Gastroesophageal sphincter (tissue), 4 donors: ENCODE measurements around the gene GNAI3. TPM values are rescaled to one million over a fixed set of nuclear protein-coding genes. Genes with fewer than 3 reads are reported as not detected.

Source experiments
- ATAC-seq: fragments of 150-250 bp; one replicate; pipeline ENCODE4 v1.9.1; 2016; ENCODE audit warnings: mild to moderate bottlenecking, moderate library complexity
- H3K27ac ChIP-seq, 4 donors: fragments of 200-600 bp; sonication (generic) in 3 of 4; 1 replicate in 3 of 4; 2 replicates in 1 of 4; pipeline ENCODE4 v1.5.1; 2016 to 2019
- H3K27me3 ChIP-seq: fragments of 200-600 bp; sonication (generic); one replicate; pipeline ENCODE4 v1.5.1; 2019
- H3K36me3 ChIP-seq, 2 donors: fragments of 200-600 bp; sonication (generic); one replicate each; pipeline ENCODE4 v1.5.1; 2019; ENCODE audit warnings: control low read depth in 1 of 2
- H3K4me1 ChIP-seq, 3 donors: fragments of 200-600 bp; sonication (generic); 1 replicate in 2 of 3; 2 replicates in 1 of 3; pipeline ENCODE4 v1.5.1; 2016 to 2019; ENCODE audit warnings: control low read depth in 2 of 3
- H3K4me3 ChIP-seq, 2 donors: fragments of 200-600 bp; sonication (generic); one replicate each; pipeline ENCODE4 v1.5.1; 2019; ENCODE audit warnings: mild to moderate bottlenecking in 1 of 2, moderate library complexity in 1 of 2
- H3K9me3 ChIP-seq, 3 donors: fragments of 200-600 bp; sonication (generic); one replicate each; pipeline ENCODE4 v1.5.1; 2017 to 2019; ENCODE audit warnings: control low read depth in 2 of 3
- EP300 ChIP-seq: sonication (generic); formaldehyde crosslinking; IDR thresholded peaks from one replicate; pipeline ENCODE4 v1.6.1; 2017; ENCODE audit warnings: antibody characterized with exemption, mild to moderate bottlenecking
- POLR2A ChIP-seq, 2 donors: fragments of 450-650 bp; IDR thresholded peaks; one replicate each; pipeline ENCODE4 v1.6.1; 2017; ENCODE audit warnings: antibody characterized with exemption in 2 of 2, mild to moderate bottlenecking in 2 of 2, moderate library complexity in 1 of 2
- POLR2AphosphoS5 ChIP-seq: sonication (generic); formaldehyde crosslinking; IDR thresholded peaks from one replicate; pipeline ENCODE4 v1.6.1; 2017; ENCODE audit warnings: antibody characterized with exemption
- WGBS, 2 donors: methylation state at CpG; one replicate each; pipeline ENCODE4 v1.1.5; 2018; ENCODE audit warnings: low coverage in 1 of 2; 5-methylcytosine and 5-hydroxymethylcytosine counted together
- total RNA-seq, 4 donors: library from RNA; depleted of rRNA; stranded (reverse); fragments of >200 nt; gene quantifications; one replicate each; pipeline ENCODE4 v1.1.0, GENCODE V29; 2016
- TF ChIP-seq, protein P1 (sequence below), 4 experiments: fragments of 200-600 bp in 2 of 4; fragments of 450-650 bp in 2 of 4; sonication (generic) in 1 of 4; IDR thresholded peaks; one replicate each; pipeline ENCODE4 v1.5.1; 2017 to 2019; ENCODE audit warnings: antibody characterized with exemption in 4 of 4, mild to moderate bottlenecking in 2 of 4, moderate library complexity in 2 of 4

GNAI3 gene
- total RNA-seq, 4 donors from 2014 or later = 6.6 to 9.4 (median 8.0) TPM

DNA sequence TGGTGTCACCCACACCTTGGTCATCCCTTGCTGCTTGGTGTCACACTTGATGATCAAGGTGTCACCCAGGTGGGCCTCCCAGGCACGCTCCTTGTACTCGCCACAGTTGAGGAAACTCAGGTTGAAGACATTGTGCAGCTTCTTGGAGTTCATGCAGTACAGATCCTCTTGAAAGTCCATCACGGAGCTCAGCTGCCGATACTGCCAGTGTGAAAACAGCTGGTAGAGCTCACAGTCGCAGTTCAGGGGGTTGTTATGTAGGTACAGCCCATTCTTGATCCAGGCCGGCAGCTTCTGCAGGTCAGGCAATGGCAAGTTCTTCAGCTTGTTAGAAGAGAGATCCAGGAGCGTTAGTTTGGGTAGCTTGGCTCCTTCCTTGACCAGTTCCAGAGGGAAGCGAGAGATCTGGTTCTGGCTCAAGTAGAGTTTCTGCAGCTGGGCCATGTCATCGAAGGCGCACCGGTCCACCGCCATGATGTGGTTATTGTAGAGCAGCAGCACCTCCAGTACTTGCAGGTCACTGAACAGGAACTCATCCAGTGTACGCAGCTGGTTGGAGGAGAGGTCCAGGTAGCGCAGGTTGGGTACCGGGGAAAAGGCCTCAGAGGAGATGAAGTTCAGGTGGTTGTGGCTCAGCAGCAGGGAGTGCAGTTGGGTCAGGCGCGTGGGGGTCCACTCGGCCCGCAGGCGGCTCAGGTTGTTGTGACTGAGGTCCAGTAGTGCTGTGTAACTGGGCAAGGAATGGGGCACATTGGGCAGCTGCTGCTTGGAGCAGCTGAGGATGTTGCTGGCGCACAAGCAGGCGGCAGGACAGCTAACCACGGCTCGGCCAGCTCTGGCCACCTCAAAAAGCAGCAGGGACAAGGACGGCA lies 40.2 kb upstream of the GNAI3 start:
- Histone ChIP-seq H3K4me3 (peak overlapping the region in 1 of 2 donors; percentile 68), H3K4me1 (peaks cover 0 to 33% (median 6%) of the 10 kb centered on the region in 3 donors), H3K27ac (peak overlapping the region in 2 of 4 donors; percentile 68 to 84), H3K9me3 (no peaks in the 10 kb centered on the region), H3K36me3 (peaks cover 0 to 11% of the 10 kb centered on the region in 2 donors), H3K27me3 (no peaks in the 10 kb centered on the region)
- ATAC-seq = no peak
- WGBS, 2 donors = 84% methylated on average over 6 of the region's 25 CpGs; no CpG with 5 or more reads in 1 of the 2 donors
- TF ChIP-seq POLR2AphosphoS5 (no peak), POLR2A (IDR thresholded peaks at IDR 0.05) (no peak), EP300 (no peak)
- TF ChIP-seq, protein P1, sequence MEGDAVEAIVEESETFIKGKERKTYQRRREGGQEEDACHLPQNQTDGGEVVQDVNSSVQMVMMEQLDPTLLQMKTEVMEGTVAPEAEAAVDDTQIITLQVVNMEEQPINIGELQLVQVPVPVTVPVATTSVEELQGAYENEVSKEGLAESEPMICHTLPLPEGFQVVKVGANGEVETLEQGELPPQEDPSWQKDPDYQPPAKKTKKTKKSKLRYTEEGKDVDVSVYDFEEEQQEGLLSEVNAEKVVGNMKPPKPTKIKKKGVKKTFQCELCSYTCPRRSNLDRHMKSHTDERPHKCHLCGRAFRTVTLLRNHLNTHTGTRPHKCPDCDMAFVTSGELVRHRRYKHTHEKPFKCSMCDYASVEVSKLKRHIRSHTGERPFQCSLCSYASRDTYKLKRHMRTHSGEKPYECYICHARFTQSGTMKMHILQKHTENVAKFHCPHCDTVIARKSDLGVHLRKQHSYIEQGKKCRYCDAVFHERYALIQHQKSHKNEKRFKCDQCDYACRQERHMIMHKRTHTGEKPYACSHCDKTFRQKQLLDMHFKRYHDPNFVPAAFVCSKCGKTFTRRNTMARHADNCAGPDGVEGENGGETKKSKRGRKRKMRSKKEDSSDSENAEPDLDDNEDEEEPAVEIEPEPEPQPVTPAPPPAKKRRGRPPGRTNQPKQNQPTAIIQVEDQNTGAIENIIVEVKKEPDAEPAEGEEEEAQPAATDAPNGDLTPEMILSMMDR (IDR thresholded peaks at IDR 0.05) = no peak

DNA sequence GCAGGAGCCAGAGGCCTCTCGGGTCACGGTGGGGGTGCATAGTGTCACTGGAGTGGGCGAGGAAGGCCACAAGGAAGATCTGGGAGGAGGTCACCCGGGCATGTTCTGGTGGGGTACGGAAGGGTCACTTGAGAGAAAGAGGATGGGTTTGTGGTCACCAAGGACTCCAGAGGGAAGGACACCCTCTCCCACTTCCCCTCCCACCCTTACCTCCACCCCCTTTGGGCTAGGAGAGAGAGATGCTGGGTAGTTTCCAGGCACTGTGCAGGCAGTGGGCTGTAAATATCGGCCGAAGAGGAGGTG lies 39.6 kb upstream of the GNAI3 start:
- peak; percentile 8 for ATAC-seq
- peak overlapping the region in 3 of 4 donors; percentile 68 to 84 (median 76) for H3K27ac ChIP-seq
- peak overlapping the region; percentile 68 to 84 for H3K4me3 ChIP-seq
- H3K27me3 ChIP-seq = no peaks in the 10 kb centered on the region
- peaks cover 0 to 33% (median 6%) of the 10 kb centered on the region in 3 donors for H3K4me1 ChIP-seq
- WGBS, 2 donors = 43% methylated on average over 3 of the region's 7 CpGs; no CpG with 5 or more reads in 1 of the 2 donors
- peaks cover 0 to 11% of the 10 kb centered on the region in 2 donors for H3K36me3 ChIP-seq
- no peaks in the 10 kb centered on the region for H3K9me3 ChIP-seq
- TF ChIP-seq, protein P1 (IDR thresholded peaks at IDR 0.05) = no peak
- TF ChIP-seq POLR2A (IDR thresholded peaks at IDR 0.05) (no peak), POLR2AphosphoS5 (no peak)

DNA sequence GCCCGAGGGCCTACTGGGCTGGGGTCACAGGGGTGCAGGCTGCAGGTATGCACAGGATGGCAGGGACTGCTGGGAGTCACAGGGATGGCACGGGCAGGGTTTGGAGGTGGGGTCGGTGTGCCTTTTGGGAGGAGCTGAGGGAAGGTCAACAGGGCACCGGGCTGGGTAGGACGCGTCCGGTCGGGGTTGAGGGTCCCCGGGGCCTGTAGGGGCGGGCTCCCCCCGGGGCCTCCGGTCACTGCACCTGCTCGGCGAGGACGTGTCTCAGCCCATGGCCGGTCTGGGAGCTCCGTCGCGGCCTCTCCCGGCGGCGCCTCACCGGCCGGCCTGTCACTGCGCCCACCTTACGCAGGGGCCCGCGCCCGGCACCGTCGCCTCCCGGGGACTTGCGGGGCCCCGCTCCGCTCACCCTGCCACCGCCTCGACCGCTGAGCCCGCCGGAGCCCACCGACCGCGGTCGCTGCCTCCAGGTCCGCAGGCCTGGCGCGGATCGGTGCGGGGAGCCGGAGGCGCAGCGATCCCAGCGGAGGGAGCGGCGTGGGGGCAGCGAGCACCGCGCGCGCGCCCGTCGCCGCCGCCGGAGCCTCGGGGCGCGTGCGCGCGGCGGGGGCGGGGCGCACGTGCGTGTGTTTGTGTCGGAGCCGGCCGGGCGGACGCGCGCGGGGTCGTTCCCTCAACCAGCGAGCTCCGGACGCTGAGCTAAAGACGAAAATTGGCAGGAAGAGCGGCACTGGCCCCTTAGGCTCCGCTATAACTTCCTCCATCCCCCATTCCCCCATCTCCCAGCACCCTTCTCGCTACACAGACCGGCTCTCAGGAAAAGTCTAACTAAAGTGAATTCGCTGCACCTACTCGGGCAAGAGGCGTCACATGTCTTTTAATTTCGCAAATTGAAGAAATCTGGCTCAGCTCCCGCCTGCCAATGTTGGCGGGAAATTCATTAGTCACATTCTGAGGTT lies 39.0 kb upstream of the GNAI3 start, which contains the start of gene AMIGO1:
TSS of gene AMIGO1 (minus strand) at position 552 of the 959 bp plus-strand sequence. CDS start 815 bp downstream, outside the sequence.
- TF ChIP-seq POLR2AphosphoS5 (no peak), EP300 (no peak), POLR2A (IDR thresholded peaks at IDR 0.05) (peak in 1 of 2 donors; percentile 29)
- Histone ChIP-seq H3K27ac (peak within 1 kb of the TSS in 3 of 4 donors; percentile 68 to 84 (median 76)), H3K4me1 (peaks cover 0 to 33% (median 6%) of the 10 kb centered on the region in 3 donors), H3K27me3 (no peaks in the 10 kb centered on the region), H3K36me3 (peaks cover 0 to 11% of the 10 kb centered on the region in 2 donors), H3K9me3 (no peaks in the 10 kb centered on the region), H3K4me3 (peak within 1 kb of the TSS; percentile 68 to 84)
- 1 to 6% methylated on average over 8 to 9 of the region's 100 CpGs for WGBS, 2 donors
- ATAC-seq = peak; percentile 88

DNA sequence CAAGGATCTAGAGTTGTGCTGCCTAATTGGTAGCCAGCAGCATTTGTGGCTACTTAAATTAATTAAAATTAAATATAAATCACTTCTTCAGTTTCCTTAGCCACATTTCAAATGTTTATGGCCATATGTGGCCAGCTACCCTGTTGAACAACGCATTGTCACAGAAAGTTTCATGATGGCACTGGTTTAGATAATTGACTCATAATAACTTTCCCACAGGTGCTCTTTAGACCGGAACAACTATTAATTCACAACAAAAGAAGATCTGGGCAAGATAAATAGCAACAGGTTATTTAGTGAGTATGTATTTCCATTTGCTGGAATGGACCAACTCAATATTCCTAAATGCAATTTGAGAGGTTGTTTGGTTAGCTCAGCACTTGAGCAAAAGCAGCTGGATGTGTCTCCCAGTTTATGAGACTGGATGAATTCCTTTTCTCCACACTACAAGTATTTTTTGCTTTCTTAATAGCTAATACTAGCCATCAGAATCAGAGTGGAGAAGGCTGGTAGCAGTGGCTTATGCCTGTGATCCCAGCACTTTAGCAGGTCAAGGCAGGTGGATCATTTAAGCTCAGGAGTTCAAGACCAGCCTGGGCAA lies 35.2 kb upstream of the GNAI3 start:
- TF ChIP-seq POLR2A (IDR thresholded peaks at IDR 0.05) (no peak), EP300 (no peak), POLR2AphosphoS5 (no peak)
- TF ChIP-seq, protein P1 (IDR thresholded peaks at IDR 0.05) = no peak
- no peak overlapping the region for H3K4me3 ChIP-seq
- no peaks in the 10 kb centered on the region for H3K27me3 ChIP-seq
- no peaks in the 10 kb centered on the region for H3K36me3 ChIP-seq
- ATAC-seq = no peak
- 54 to 63% methylated on average over 2 of the region's 2 CpGs for WGBS, 2 donors
- H3K4me1 ChIP-seq = peaks cover 0 to 22% (median 6%) of the 10 kb centered on the region in 3 donors
- no peak overlapping the region for H3K27ac ChIP-seq
- no peaks in the 10 kb centered on the region for H3K9me3 ChIP-seq

DNA sequence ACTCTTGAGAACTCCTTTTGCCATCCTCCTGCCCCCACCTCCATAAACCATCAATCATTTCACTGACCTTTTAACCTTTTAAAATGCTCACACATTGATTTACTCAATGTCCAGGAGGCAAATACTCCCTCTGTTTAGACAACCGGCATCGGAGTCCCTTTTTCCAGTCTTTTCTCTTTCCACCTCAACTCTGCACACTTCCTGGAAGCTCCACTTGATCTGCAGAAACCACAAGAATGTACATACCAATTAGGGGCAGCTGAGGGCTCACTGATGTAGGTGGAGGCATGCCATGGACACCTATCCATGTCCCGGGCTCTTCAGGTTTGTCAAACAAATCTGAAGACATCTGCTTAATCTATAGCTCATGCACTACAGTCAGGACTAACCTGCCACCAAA lies 33.6 kb upstream of the GNAI3 start:
- H3K4me1 ChIP-seq = peaks cover 0 to 10% (median 5%) of the 10 kb centered on the region in 3 donors
- no peak for TF ChIP-seq EP300
- TF ChIP-seq, protein P1 (IDR thresholded peaks at IDR 0.05) = no peak
- TF ChIP-seq POLR2AphosphoS5 = no peak
- no peak for TF ChIP-seq POLR2A (IDR thresholded peaks at IDR 0.05)
- H3K9me3 ChIP-seq = no peaks in the 10 kb centered on the region
- no peak overlapping the region for H3K27ac ChIP-seq
- 57 to 75% methylated on average over 3 of the region's 3 CpGs for WGBS, 2 donors
- no peak for ATAC-seq
- no peak overlapping the region for H3K4me3 ChIP-seq
- no peaks in the 10 kb centered on the region for H3K36me3 ChIP-seq
- H3K27me3 ChIP-seq = no peaks in the 10 kb centered on the region
